Measurements from ENCODE around the gene IFI30. TPM values are rescaled to one million over a fixed set of nuclear protein-coding genes. Genes with fewer than 3 reads are reported as not detected.

Gene IFI30
- total RNA-seq, 1 donor from 2014 or later = 255 TPM

- intact Hi-C loops (cut with micrococcal nuclease) = loop anchor here (5.0 kb wide), 1 partner anchor 329 kb away; the partner anchor contains the start of gene ELL
- H3K27ac Mint-ChIP-seq = peak overlapping the region; percentile 95
- ChIA-PET CTCF (interaction anchor here (1.0 to 2.2 kb wide), 6 partner anchors 16 to 135 kb away, joined by 4 to 19 read pairs (median 6); no protein-coding TSS in a partner anchor), POLR2A (interaction anchor here (0.6 to 19.0 kb wide), 21 partner anchors 11 to 193 kb away, joined by 3 to 437 read pairs (median 7); partner anchors contain the start of genes ARRDC2, IFI30, IQCN and JUND)
- no peak for ATAC-seq (ENCODE audit: low read depth)
- no peaks in the 10 kb centered on the region for H3K27me3 Mint-ChIP-seq
- peak overlapping the region; percentile 87 for H3K4me3 Mint-ChIP-seq
- peaks cover 38% of the 10 kb centered on the region for H3K4me1 Mint-ChIP-seq
- no peak for DNase-seq
- H3K36me3 Mint-ChIP-seq (ENCODE audit: low read depth) = peaks cover 30% of the 10 kb centered on the region
- no peaks in the 10 kb centered on the region for H3K9me3 Mint-ChIP-seq
- no peak for TF ChIP-seq CTCF (IDR thresholded peaks at IDR 0.05)
Measured at GRCh38 chr19:18193388-18194180, 20.0 kb downstream of the IFI30 start.

- POLR2A ChIA-PET = interaction anchor here (1.5 to 19.0 kb wide), 6 partner anchors 10 to 193 kb away, joined by 3 to 437 read pairs (median 38); partner anchors contain the start of genes IFI30, JUND and RAB3A
- H3K27ac Mint-ChIP-seq = peak overlapping the region; percentile 95
- peak overlapping the region; percentile 87 for H3K4me3 Mint-ChIP-seq
- DNase-seq (no peak), ATAC-seq (ENCODE audit: low read depth) (no peak)
- H3K27me3 Mint-ChIP-seq = no peaks in the 10 kb centered on the region
- peaks cover 34% of the 10 kb centered on the region for H3K36me3 Mint-ChIP-seq (ENCODE audit: low read depth)
- peaks cover 34% of the 10 kb centered on the region for H3K4me1 Mint-ChIP-seq
- intact Hi-C loops (cut with micrococcal nuclease) = loop anchor here (5.0 kb wide), 1 partner anchor 328 kb away; the partner anchor contains the start of gene ELL
- H3K9me3 Mint-ChIP-seq = no peaks in the 10 kb centered on the region
- no peak for TF ChIP-seq CTCF (IDR thresholded peaks at IDR 0.05)
- CTCF ChIA-PET = interaction anchor here (1.0 to 1.2 kb wide), 2 partner anchors 26 to 58 kb away, joined by 3 to 4 read pairs; no protein-coding TSS in a partner anchor
Measured at GRCh38 chr19:18194181-18194530, 20.5 kb downstream of the IFI30 start.

- Mint-ChIP-seq H3K9me3 (no peaks in the 10 kb centered on the region), H3K27me3 (no peaks in the 10 kb centered on the region), H3K27ac (peak overlapping the region; percentile 95), H3K4me3 (peak overlapping the region; percentile 87), H3K36me3 (ENCODE audit: low read depth) (peaks cover 36% of the 10 kb centered on the region), H3K4me1 (peaks cover 34% of the 10 kb centered on the region)
- TF ChIP-seq CTCF (IDR thresholded peaks at IDR 0.05) = no peak
- no peak for DNase-seq
- ChIA-PET POLR2A (interaction anchor here (0.6 to 19.0 kb wide), 6 partner anchors 10 to 194 kb away, joined by 3 to 437 read pairs (median 10); partner anchors contain the start of genes IFI30, JUND and RAB3A), CTCF (interaction anchor here (1.0 to 1.2 kb wide), 3 partner anchors 27 to 85 kb away, joined by 3 to 4 read pairs (median 3); no protein-coding TSS in a partner anchor)
- ATAC-seq (ENCODE audit: low read depth) = no peak
- intact Hi-C loops (cut with micrococcal nuclease) = loop anchor here (5.0 kb wide), 1 partner anchor 328 kb away; the partner anchor contains the start of gene ELL
Measured at GRCh38 chr19:18194554-18195238, 21.1 kb downstream of the IFI30 start.

- DNase-seq (no peak), ATAC-seq (ENCODE audit: low read depth) (no peak)
- no peaks in the 10 kb centered on the region for H3K9me3 Mint-ChIP-seq
- H3K36me3 Mint-ChIP-seq (ENCODE audit: low read depth) = peaks cover 37% of the 10 kb centered on the region
- CTCF ChIA-PET = no interaction called here
- H3K4me3 Mint-ChIP-seq = no peak overlapping the region
- H3K27me3 Mint-ChIP-seq = no peaks in the 10 kb centered on the region
- no peak for TF ChIP-seq CTCF (IDR thresholded peaks at IDR 0.05)
- intact Hi-C loops (cut with micrococcal nuclease) = no loop called here
- no peak overlapping the region for H3K27ac Mint-ChIP-seq
- H3K4me1 Mint-ChIP-seq = peaks cover 29% of the 10 kb centered on the region
- POLR2A ChIA-PET = interaction anchor here (0.6 to 5.8 kb wide), 2 partner anchors 8 to 57 kb away, joined by 3 to 112 read pairs; partner anchors contain the start of gene RAB3A
Measured at GRCh38 chr19:18196511-18196845, 22.9 kb downstream of the IFI30 start.
